ENCODE measurements around the gene LMF1. TPM values are rescaled to one million over a fixed set of nuclear protein-coding genes. Genes with fewer than 3 reads are reported as not detected.

Gene LMF1
- total RNA-seq, 6 experiments from 2014 or later: 10.9 to 20.0 (median 13.8) TPM

DNA sequence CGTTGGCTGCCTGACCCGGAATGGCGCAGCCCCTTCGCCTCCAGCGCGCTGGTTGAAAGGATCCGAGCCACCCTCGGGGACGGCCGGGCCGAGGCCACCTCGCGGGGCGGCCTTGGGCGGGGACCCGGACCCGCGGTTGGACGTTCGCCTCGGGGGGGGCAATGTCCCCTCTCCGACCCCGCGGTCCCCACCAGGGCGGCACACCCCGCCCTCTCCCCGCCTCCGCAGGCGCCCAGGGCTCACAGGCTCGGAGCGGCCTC lies 9.7 kb upstream of the LMF1 start:
- H3K27ac ChIP-seq: no peak overlapping the region
- no peak for TF ChIP-seq POLR2A (IDR thresholded peaks at IDR 0.05)
- TF ChIP-seq, protein P1, sequence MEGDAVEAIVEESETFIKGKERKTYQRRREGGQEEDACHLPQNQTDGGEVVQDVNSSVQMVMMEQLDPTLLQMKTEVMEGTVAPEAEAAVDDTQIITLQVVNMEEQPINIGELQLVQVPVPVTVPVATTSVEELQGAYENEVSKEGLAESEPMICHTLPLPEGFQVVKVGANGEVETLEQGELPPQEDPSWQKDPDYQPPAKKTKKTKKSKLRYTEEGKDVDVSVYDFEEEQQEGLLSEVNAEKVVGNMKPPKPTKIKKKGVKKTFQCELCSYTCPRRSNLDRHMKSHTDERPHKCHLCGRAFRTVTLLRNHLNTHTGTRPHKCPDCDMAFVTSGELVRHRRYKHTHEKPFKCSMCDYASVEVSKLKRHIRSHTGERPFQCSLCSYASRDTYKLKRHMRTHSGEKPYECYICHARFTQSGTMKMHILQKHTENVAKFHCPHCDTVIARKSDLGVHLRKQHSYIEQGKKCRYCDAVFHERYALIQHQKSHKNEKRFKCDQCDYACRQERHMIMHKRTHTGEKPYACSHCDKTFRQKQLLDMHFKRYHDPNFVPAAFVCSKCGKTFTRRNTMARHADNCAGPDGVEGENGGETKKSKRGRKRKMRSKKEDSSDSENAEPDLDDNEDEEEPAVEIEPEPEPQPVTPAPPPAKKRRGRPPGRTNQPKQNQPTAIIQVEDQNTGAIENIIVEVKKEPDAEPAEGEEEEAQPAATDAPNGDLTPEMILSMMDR (IDR thresholded peaks at IDR 0.05): no peak
- WGBS (ENCODE audit: insufficient coverage, low coverage, low lambda C conversion rate, missing lambda C conversion rate): no CpG with 5 or more reads among the region's 31 CpGs
- H3K4me3 ChIP-seq: peak overlapping the region; percentile 21 to 38 (median 25)
- DNase-seq (no peak), ATAC-seq (no peak)
- no peaks in the 10 kb centered on the region for H3K36me3 ChIP-seq
- intact Hi-C loops (cut with DNase I): no loop called here
- H3K4me1 ChIP-seq: peaks cover 0 to 11% (median 0%) of the 10 kb centered on the region in 4 donors
- no peaks in the 10 kb centered on the region for H3K9me3 ChIP-seq
- peaks cover 0 to 12% of the 10 kb centered on the region in 2 donors for H3K27me3 ChIP-seq

- Histone ChIP-seq H3K27ac (no peak overlapping the region), H3K27me3 (peaks cover 0 to 12% of the 10 kb centered on the region in 2 donors), H3K9me3 (no peaks in the 10 kb centered on the region), H3K4me3 (peak overlapping the region; percentile 21 to 38 (median 25)), H3K36me3 (no peaks in the 10 kb centered on the region), H3K4me1 (peaks cover 0 to 11% (median 0%) of the 10 kb centered on the region in 4 donors)
- TF ChIP-seq POLR2A (IDR thresholded peaks at IDR 0.05): no peak
- TF ChIP-seq, protein P1 (IDR thresholded peaks at IDR 0.05): no peak
- intact Hi-C loops (cut with DNase I): no loop called here
- no peak for DNase-seq
- WGBS (ENCODE audit: insufficient coverage, low coverage, low lambda C conversion rate, missing lambda C conversion rate): 8% methylated on average over 8 of the region's 63 CpGs
- ATAC-seq: no peak
Measured at GRCh38 chr16:979859-980594, 9.2 kb upstream of the LMF1 start.

DNA sequence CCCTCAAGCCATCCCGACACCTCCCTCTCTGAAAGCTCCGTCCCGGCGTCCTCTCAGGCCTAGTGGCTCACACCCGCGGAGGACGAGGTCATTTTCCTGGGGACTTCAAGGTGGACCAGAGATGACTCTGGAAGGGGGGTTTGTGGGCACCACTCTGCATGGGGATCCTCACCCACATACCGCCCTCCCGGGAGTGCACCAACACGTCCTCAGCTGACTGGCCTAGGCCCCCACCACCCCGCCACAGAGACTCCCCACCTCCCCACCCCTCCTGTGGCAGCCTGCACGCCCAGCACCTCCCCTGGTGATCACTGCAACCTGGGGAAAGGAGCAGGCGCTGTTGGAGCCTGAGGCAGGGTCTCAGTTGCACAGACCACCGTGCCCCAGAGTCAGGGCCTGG lies 8.4 kb upstream of the LMF1 start:
- H3K4me3 ChIP-seq: no peak overlapping the region
- TF ChIP-seq, protein P1 (IDR thresholded peaks at IDR 0.05): no peak
- H3K27ac ChIP-seq: no peak overlapping the region
- H3K4me1 ChIP-seq: peaks cover 0 to 11% (median 0%) of the 10 kb centered on the region in 4 donors
- DNase-seq: no peak
- no peaks in the 10 kb centered on the region for H3K36me3 ChIP-seq
- WGBS (ENCODE audit: insufficient coverage, low coverage, low lambda C conversion rate, missing lambda C conversion rate): 92% methylated on average over 5 of the region's 14 CpGs
- no peaks in the 10 kb centered on the region for H3K9me3 ChIP-seq
- peaks cover 0 to 12% of the 10 kb centered on the region in 2 donors for H3K27me3 ChIP-seq
- intact Hi-C loops (cut with DNase I): no loop called here
- no peak for ATAC-seq

- DNase-seq (no peak), ATAC-seq (no peak)
- peaks cover 0 to 11% (median 0%) of the 10 kb centered on the region in 4 donors for H3K4me1 ChIP-seq
- 81% methylated on average over 7 of the region's 9 CpGs for WGBS (ENCODE audit: insufficient coverage, low coverage, low lambda C conversion rate, missing lambda C conversion rate)
- TF ChIP-seq POLR2A (IDR thresholded peaks at IDR 0.05): no peak
- TF ChIP-seq, protein P1 (IDR thresholded peaks at IDR 0.05): no peak
- no peaks in the 10 kb centered on the region for H3K9me3 ChIP-seq
- H3K27me3 ChIP-seq: peaks cover 0 to 12% of the 10 kb centered on the region in 2 donors
- H3K4me3 ChIP-seq: no peak overlapping the region
- no peak overlapping the region for H3K27ac ChIP-seq
- H3K36me3 ChIP-seq: no peaks in the 10 kb centered on the region
- intact Hi-C loops (cut with DNase I): no loop called here
Measured at GRCh38 chr16:978403-978802, 7.6 kb upstream of the LMF1 start.
